Measurements from ENCODE around the gene MOV10.
"Not testable (repeated sequence)": the region's sequence is repeated elsewhere in the genome, so short reads cannot be mapped to it uniquely, and the experiment has no call there.

Gene MOV10

DNA sequence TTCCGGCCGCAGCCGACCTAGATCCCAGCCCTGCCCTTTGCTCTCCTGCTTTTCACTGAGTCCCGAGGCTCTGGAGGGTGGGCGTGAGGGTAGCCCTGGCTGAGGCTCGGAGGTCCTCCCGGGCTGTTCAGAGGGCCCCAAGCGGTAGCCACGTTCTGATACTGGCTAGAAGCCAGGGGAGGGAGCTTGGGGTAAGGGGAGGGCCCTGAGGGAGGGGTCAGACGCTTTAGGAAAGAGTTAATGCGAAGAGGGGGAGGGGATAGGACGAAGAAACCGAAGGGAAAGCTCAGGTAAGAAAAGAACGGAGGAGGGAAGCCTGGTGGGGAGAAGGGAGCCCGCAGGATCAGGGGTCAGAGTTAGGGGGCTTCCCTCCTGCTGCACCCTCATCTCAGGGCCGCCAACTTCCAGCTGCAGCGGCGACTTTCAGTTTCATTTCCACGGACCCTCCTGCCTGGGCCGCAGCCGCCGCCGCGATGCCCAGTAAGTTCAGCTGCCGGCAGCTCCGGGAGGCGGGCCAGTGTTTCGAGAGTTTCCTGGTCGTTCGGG, at the start of gene MOV10:
Gene MOV10 (plus strand): TSS at position 220 of the 546 bp plus-strand sequence. CDS start 254 bp downstream, at position 474.
- no peaks in the 10 kb centered on the region for H3K9me3 Mint-ChIP-seq
- peak within 1 kb of the TSS; percentile 93 for H3K27ac Mint-ChIP-seq
- H3K27me3 Mint-ChIP-seq = no peaks in the 10 kb centered on the region
- H3K36me3 Mint-ChIP-seq = peaks cover 17% of the 10 kb centered on the region
- peak within 1 kb of the TSS; percentile 93 for H3K4me3 Mint-ChIP-seq
- H3K4me1 Mint-ChIP-seq = peaks cover 61% of the 10 kb centered on the region

DNA sequence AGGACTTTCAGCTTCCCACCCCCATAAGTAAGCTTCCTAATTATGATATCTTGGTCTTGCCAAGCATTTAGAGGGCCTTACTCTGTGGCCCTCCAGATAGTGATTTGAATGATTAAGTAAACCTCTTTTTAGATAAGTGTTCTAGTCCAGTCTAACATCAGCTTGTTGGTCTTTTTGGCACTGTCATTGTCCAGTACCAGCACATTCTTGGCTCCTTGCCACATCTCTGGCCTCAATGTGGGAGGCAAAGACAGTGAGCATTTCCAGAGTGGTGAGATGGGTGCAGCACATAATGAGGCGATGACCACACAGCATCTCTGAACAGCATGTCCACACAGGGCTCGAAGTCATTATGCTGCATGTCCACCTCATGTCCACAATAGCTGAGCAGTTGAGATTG, 48.8 kb upstream of the MOV10 start:
- H3K27ac Mint-ChIP-seq = peak overlapping the region; percentile 93
- H3K36me3 Mint-ChIP-seq = peaks cover 26% of the 10 kb centered on the region
- H3K4me1 Mint-ChIP-seq = peaks cover 80% of the 10 kb centered on the region
- H3K27me3 Mint-ChIP-seq = no peaks in the 10 kb centered on the region
- H3K9me3 Mint-ChIP-seq = no peaks in the 10 kb centered on the region
- H3K4me3 Mint-ChIP-seq = peak overlapping the region; percentile 57

DNA sequence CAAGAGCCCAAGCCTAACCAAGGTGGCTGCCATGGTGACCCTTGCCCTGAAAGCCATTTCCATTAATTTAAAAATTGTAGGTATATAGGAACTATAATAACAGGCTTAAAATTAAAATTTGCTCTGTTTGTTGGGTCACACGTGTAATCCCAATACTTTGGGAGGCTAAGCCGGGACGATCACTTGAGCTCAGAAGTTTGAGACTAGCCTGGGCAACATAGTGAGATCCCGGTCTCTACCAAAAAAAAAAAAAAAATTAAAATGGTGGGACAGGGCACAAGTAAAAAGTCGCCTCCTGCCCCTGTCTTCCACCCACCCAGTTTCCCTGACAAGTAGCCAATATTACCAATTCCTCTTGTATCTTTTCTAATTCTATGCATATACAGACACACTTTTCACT, 48.3 kb upstream of the MOV10 start:
- Mint-ChIP-seq H3K4me3 (peak overlapping the region; percentile 59), H3K36me3 (peaks cover 27% of the 10 kb centered on the region), H3K4me1 (peaks cover 81% of the 10 kb centered on the region)

DNA sequence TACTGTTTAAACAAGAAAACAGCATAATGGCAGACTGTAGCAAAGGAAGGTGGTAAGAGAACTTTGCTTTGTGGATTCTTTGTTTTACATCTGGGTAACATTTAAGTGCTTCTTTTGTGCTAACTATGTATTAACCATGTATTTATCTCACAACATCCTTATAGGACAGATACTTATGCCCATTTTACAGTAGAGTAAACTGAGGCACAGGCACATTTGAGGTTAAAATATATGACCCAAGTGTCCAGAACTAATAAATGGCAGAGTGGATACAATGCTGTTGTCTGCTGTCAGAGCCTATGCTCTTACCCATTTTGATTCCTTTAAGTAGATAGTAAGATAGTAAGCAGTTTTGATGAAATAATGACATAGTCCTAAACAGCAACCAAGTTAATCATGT, 47.6 kb upstream of the MOV10 start:
- H3K4me3 Mint-ChIP-seq = peak overlapping the region; percentile 59
- H3K4me1 Mint-ChIP-seq = peaks cover 87% of the 10 kb centered on the region
- H3K36me3 Mint-ChIP-seq = peaks cover 28% of the 10 kb centered on the region
- peak overlapping the region; percentile 68 for H3K27ac Mint-ChIP-seq
- no peaks in the 10 kb centered on the region for H3K9me3 Mint-ChIP-seq
- no peaks in the 10 kb centered on the region for H3K27me3 Mint-ChIP-seq

More for the DNA sequence above, 48.3 kb upstream of the MOV10 start:
- H3K27me3 Mint-ChIP-seq = no peaks in the 10 kb centered on the region
- no peaks in the 10 kb centered on the region for H3K9me3 Mint-ChIP-seq
- no peak overlapping the region for H3K27ac Mint-ChIP-seq

DNA sequence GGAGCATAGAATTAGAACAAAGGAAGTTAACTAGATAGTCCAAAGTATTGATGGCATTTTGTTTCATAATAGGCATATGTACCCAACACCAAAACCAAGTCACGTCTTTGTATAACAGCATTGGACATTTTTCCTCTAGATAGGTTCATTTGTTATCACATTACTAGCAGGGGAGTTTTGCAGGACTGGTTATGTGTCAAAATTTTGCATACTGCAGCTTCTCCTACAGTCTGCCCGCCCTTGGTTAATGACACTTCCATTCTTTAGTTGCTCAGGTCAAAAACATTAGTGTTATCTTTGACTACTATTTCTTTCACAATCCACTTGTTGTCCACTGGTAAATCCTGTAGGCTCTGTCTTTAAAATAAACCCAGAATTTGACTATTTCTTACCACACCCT, 45.9 kb upstream of the MOV10 start:
- Mint-ChIP-seq H3K27me3 (no peaks in the 10 kb centered on the region), H3K4me1 (peaks cover 89% of the 10 kb centered on the region), H3K36me3 (peaks cover 35% of the 10 kb centered on the region), H3K9me3 (no peaks in the 10 kb centered on the region), H3K4me3 (peak overlapping the region; percentile 49), H3K27ac (peak overlapping the region; percentile 48)

DNA sequence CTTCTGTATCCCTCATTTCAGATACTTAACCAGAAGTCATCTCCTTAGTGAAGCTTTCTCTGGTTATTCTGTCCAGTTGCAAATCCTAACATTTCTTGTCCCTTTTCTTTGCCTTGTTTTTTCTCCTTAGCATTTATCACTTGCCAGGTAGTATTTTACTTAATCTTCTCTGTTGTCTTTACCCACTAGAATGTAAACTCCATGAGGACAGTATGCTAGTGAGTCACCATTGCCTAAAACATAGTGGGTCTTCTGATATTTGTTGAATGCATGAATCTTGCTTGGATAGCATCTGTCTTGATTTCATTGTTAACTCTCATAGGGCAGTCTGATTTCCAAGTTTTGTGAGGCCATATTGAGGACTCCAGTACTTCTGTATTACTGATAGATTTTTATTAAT, 45.2 kb upstream of the MOV10 start:
- H3K9me3 Mint-ChIP-seq = no peaks in the 10 kb centered on the region
- H3K4me1 Mint-ChIP-seq = peaks cover 92% of the 10 kb centered on the region
- H3K4me3 Mint-ChIP-seq = peak overlapping the region; percentile 4
- peaks cover 40% of the 10 kb centered on the region for H3K36me3 Mint-ChIP-seq
- H3K27me3 Mint-ChIP-seq = no peaks in the 10 kb centered on the region
- H3K27ac Mint-ChIP-seq = peak overlapping the region; percentile 48

DNA sequence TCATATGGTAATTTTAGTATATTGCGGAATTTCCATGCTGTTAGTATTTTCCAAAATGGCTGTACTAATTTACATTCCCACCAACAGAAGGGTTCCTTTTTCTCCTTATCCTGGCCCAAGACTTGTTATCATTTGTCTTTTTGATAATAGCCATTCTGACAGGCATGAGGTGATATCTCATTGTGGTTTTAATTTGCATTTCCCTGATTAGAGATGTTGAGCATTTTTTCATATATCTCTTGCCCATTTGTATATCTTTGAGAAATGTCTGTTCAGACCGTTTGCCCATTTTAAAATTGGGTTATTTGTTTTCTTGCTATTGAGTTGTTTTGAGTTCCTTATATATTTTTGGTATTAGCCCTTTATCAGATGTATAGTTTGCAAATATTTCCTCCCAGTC, 40.8 kb upstream of the MOV10 start:
- no peaks in the 10 kb centered on the region for H3K27me3 Mint-ChIP-seq
- H3K9me3 Mint-ChIP-seq = no peaks in the 10 kb centered on the region
- H3K27ac Mint-ChIP-seq = peak overlapping the region; percentile 62
- H3K4me1 Mint-ChIP-seq = peaks cover 85% of the 10 kb centered on the region
- H3K36me3 Mint-ChIP-seq = peaks cover 35% of the 10 kb centered on the region
- H3K4me3 Mint-ChIP-seq = peak overlapping the region; percentile 49

- Mint-ChIP-seq H3K36me3 (peaks cover 30% of the 10 kb centered on the region), H3K4me3 (no peak overlapping the region), H3K4me1 (peaks cover 80% of the 10 kb centered on the region)
Measured at GRCh38 chr1:112634367-112634766, 40.1 kb upstream of the MOV10 start.

DNA sequence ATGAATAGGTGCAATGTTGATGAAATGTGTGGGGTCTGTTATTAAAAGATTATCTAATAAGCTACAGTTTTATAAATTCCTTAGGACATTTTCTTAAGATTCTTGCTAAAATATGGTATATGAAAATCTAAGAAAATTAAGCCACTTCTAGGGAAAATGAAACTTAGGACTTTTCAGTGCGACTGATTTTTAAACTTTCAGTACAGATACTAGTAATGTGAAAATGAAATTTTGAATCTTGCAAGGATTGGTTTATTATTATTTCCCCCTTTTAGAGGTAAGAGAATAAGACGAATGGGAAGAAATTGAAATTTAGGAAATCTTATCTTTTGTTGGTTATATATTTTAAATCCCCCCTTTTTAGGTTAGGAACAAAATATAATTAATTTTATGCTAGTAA, 38.4 kb upstream of the MOV10 start:
- Mint-ChIP-seq H3K27ac (peak overlapping the region; percentile 41), H3K36me3 (peaks cover 22% of the 10 kb centered on the region), H3K4me1 (peaks cover 68% of the 10 kb centered on the region), H3K9me3 (no peaks in the 10 kb centered on the region), H3K4me3 (peak overlapping the region; percentile 55), H3K27me3 (no peaks in the 10 kb centered on the region)

More at GRCh38 chr1:112634367-112634766, 40.1 kb upstream of the MOV10 start:
- Mint-ChIP-seq H3K9me3 (no peaks in the 10 kb centered on the region), H3K27ac (peak overlapping the region; percentile 62), H3K27me3 (no peaks in the 10 kb centered on the region)

DNA sequence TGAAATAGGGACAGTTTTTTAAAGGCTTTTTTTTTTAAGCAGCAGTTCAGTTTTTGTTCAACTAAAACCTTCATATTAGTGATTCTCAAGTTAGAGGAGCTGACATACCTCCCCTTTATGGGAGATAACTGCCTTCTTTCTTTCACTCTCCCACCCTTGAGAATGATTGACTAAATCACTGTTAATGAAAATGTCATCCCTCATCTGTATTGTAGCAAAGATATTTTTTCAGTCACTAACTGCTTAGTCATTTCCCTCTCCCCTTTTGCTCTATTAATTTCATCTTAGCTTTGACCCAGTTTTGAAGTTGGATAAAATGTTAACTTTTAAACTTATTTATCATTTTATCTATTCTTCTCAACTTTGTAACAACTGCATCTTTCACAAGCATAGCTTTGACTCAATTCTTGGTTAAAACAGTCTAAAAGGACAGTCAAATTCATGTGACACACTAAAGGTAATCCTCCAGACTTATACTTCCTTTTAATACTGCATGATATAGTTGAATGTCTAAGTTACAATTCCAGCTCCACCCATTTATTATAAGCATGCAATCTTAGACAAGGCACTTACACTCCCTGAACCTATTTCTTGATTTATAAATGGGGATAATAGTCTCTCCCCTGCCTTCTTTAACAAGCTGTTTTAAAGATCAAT, 37.7 kb upstream of the MOV10 start:
- Mint-ChIP-seq H3K4me1 (peaks cover 62% of the 10 kb centered on the region), H3K27ac (peak overlapping the region; percentile 62), H3K27me3 (no peaks in the 10 kb centered on the region), H3K4me3 (peak overlapping the region; percentile 49), H3K36me3 (peaks cover 19% of the 10 kb centered on the region), H3K9me3 (no peaks in the 10 kb centered on the region)

GRCh38 chr1:112637254-112638109, 37.0 kb upstream of the MOV10 start:
- Mint-ChIP-seq H3K4me1 (peaks cover 61% of the 10 kb centered on the region), H3K36me3 (peaks cover 17% of the 10 kb centered on the region), H3K27ac (peak overlapping the region; percentile 69)

GRCh38 chr1:112638110-112638428, 36.4 kb upstream of the MOV10 start:
- Mint-ChIP-seq H3K4me1 (peaks cover 59% of the 10 kb centered on the region), H3K4me3 (no peak overlapping the region), H3K27ac (peak overlapping the region; percentile 69), H3K9me3 (no peaks in the 10 kb centered on the region), H3K36me3 (peaks cover 15% of the 10 kb centered on the region), H3K27me3 (no peaks in the 10 kb centered on the region)

More at GRCh38 chr1:112637254-112638109, 37.0 kb upstream of the MOV10 start:
- Mint-ChIP-seq H3K4me3 (peak overlapping the region; percentile 49), H3K27me3 (no peaks in the 10 kb centered on the region), H3K9me3 (no peaks in the 10 kb centered on the region)

- H3K9me3 Mint-ChIP-seq, H3K27me3 Mint-ChIP-seq, H3K4me3 Mint-ChIP-seq, H3K27ac Mint-ChIP-seq, H3K36me3 Mint-ChIP-seq: not testable (repeated sequence)
- H3K4me1 Mint-ChIP-seq = peaks cover 54% of the 10 kb centered on the region
Measured at GRCh38 chr1:112640437-112640836, 34.0 kb upstream of the MOV10 start.

DNA sequence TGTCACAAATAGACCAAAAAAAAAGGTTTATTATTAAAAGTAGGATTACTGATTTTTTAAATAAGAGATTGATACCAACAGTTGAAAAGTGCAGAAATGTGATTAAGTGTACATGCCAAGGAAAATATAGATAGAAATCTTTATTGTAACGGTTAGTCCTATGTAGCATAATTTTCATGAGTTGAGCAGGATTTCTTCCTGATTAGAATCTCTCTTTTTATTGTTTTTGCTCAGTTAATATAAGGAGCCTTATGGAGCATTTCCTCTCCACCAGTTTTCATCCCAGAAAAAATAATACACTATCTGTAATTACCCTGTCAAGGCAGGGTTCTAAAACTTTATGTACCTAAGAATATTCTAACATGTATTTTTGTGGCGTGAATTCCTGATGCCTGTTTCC, 31.4 kb upstream of the MOV10 start:
- Mint-ChIP-seq H3K27ac (no peak overlapping the region), H3K36me3 (peaks cover 15% of the 10 kb centered on the region), H3K27me3 (no peaks in the 10 kb centered on the region), H3K9me3 (no peaks in the 10 kb centered on the region), H3K4me3 (no peak overlapping the region), H3K4me1 (peaks cover 46% of the 10 kb centered on the region)

- H3K9me3 Mint-ChIP-seq = no peaks in the 10 kb centered on the region
- H3K36me3 Mint-ChIP-seq = peaks cover 26% of the 10 kb centered on the region
- H3K27me3 Mint-ChIP-seq = no peaks in the 10 kb centered on the region
- H3K27ac Mint-ChIP-seq = peak overlapping the region; percentile 17
- peaks cover 60% of the 10 kb centered on the region for H3K4me1 Mint-ChIP-seq
- H3K4me3 Mint-ChIP-seq = no peak overlapping the region
Measured at GRCh38 chr1:112646225-112646624, 28.2 kb upstream of the MOV10 start.

DNA sequence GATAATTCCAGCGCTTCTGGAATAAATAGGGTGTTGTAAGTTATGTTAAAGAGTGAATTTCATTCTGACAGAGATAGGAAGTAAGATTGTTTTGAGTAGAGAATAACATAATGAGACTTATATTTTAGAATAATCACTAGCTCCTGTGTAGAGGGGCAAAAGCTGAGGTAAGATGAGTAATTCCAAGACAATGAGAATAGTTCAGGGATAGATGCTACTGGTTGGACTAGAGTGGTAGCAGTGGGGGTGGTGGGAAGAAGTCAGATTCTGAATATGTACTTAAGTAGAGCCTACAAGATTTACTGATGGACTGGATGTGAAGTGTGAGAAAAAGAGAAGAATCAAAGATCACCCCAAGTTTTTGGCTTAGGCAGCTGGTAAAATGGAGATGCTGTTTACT, 23.3 kb upstream of the MOV10 start:
- H3K27me3 Mint-ChIP-seq = no peaks in the 10 kb centered on the region
- H3K27ac Mint-ChIP-seq = peak overlapping the region; percentile 81
- H3K36me3 Mint-ChIP-seq = peaks cover 23% of the 10 kb centered on the region
- no peaks in the 10 kb centered on the region for H3K9me3 Mint-ChIP-seq
- H3K4me1 Mint-ChIP-seq = peaks cover 36% of the 10 kb centered on the region
- H3K4me3 Mint-ChIP-seq = no peak overlapping the region

All from activated naive CD4-positive, alpha-beta T cell treated with anti-CD3 and anti-CD28 coated beads, Interleukin-2, amount 50 U/mL, for 24 hours (primary cell).